NCI-H82 treated with DMSO at 0.1 percent for 48 hours (cell line): ENCODE measurements around the gene DVL3.

Experiments used
- DNase-seq: peaks from one replicate; lab custom pipeline; 2025; ENCODE audit not compliant: unreplicated experiment; lab: John Stamatoyannopoulos, UW

DVL3 gene

GRCh38 chr3:184176377-184177330 lies 21.5 kb downstream of the DVL3 start:
- DNase-seq, result peak; percentile 89

- peak; percentile 84 for DNase-seq
These were observed 22.2 kb downstream of the DVL3 start for GRCh38 chr3:184177331-184177731.

- no peak for DNase-seq
These were observed 22.7 kb downstream of the DVL3 start for GRCh38 chr3:184177767-184178306.

GRCh38 chr3:184178521-184179138 lies 23.5 kb downstream of the DVL3 start:
- no peak for DNase-seq

GRCh38 chr3:184180165-184180564 lies 25.0 kb downstream of the DVL3 start:
- DNase-seq, result no peak

GRCh38 chr3:184181596-184181995 lies 26.4 kb downstream of the DVL3 start:
- no peak for DNase-seq

GRCh38 chr3:184183679-184184078 lies 28.5 kb downstream of the DVL3 start:
- DNase-seq, result no peak

GRCh38 chr3:184184546-184185230 lies 29.5 kb downstream of the DVL3 start:
- DNase-seq, result no peak

- DNase-seq, result peak; percentile 99
These were observed 30.4 kb downstream of the DVL3 start for GRCh38 chr3:184185461-184186183.

- DNase-seq, result no peak
These were observed 31.2 kb downstream of the DVL3 start, which contains the start of gene ABCF3 for GRCh38 chr3:184186184-184186901. Gene ABCF3, plus strand, starts transcription at chr3:184186199. Its CDS starts 9 bp downstream, at chr3:184186208.

GRCh38 chr3:184186902-184187207 lies 31.7 kb downstream of the DVL3 start:
- DNase-seq, result peak; percentile 75

GRCh38 chr3:184188080-184188479 lies 32.9 kb downstream of the DVL3 start:
- no peak for DNase-seq

GRCh38 chr3:184189421-184189820 lies 34.2 kb downstream of the DVL3 start:
- no peak for DNase-seq

GRCh38 chr3:184192889-184193288 lies 37.7 kb downstream of the DVL3 start:
- DNase-seq, result no peak

GRCh38 chr3:184193991-184194539 lies 38.9 kb downstream of the DVL3 start:
- no peak for DNase-seq

GRCh38 chr3:184196536-184196935 lies 41.4 kb downstream of the DVL3 start:
- DNase-seq, result no peak

- no peak for DNase-seq
These were observed 43.3 kb downstream of the DVL3 start for GRCh38 chr3:184198509-184198908.

GRCh38 chr3:184200825-184201224 lies 45.6 kb downstream of the DVL3 start:
- DNase-seq, result no peak

- DNase-seq, result no peak
These were observed 48.3 kb downstream of the DVL3 start for GRCh38 chr3:184203526-184203925.
